Stimulated activated CD8-positive, alpha-beta memory T cell treated with anti-CD3 and anti-CD28 coated beads, Interleukin-12 subunit alpha, Interleukin-12 subunit beta, amount 100 ng/mL, for 1 hour (primary cell): Measurements from ENCODE around the gene DUT.

Experiments
- DNase-seq: peaks from one replicate; pipeline ENCODE4 v3.0.0-alpha.2; 2020; ENCODE audit warnings: low read depth

The DUT gene

DNA sequence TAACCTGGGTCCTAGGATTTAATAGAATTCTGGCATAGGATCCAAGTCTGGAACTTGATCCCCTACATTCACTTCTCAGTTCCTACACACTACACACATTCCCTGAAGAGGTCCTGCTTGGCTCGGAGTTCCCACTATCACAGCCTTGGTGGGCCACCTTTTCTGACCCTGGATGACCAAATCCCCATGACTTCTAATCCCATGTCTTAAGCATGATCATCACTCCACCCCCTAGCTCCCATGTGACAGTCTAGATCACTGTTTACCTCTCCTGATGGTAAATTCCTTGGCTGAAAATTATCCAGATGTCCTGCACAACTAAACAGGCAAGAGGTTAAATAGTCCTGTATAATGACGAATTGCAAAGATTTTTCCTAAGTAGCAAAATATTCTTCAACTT lies 40.3 kb downstream of the DUT start:
- no peak for DNase-seq

- no peak for DNase-seq
Observed at GRCh38 chr15:48371961-48372360, 40.7 kb downstream of the DUT start.

DNA sequence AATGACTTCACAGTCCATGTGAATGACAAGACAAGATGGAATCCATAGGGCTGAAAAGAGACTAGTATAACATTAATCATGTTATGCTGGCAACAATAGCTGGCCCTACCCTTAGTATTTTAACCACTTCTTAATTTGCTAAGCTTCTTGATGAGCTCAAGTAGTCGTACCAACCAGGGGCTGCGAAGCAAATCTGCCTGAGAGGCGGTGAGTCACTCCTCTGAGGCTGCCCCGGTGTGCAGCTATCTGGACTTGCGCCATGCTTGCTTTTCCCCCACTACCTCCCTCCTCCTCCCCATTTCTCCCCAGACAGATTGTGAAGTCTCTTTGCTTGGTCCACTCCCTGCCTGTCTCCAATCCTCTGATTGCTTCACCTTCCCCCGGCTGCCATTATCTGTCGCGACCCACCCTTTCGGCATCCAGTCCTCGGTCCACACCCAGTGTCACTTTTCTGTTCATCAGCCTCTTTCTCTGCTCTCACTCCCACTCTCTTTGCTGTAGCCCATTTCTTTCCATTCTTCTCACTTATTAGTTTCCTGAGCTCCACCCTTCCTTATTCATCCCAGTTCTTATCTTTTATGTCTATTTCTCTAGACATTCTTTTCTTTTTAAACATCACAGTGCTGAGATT lies 42.7 kb downstream of the DUT start:
- DNase-seq: no peak

GRCh38 chr15:48374472-48374871 lies 43.2 kb downstream of the DUT start:
- DNase-seq: no peak

- no peak for DNase-seq
Observed at GRCh38 chr15:48375767-48376166, 44.5 kb downstream of the DUT start.

- no peak for DNase-seq
Observed at GRCh38 chr15:48380198-48380597, 49.0 kb downstream of the DUT start.

DNA sequence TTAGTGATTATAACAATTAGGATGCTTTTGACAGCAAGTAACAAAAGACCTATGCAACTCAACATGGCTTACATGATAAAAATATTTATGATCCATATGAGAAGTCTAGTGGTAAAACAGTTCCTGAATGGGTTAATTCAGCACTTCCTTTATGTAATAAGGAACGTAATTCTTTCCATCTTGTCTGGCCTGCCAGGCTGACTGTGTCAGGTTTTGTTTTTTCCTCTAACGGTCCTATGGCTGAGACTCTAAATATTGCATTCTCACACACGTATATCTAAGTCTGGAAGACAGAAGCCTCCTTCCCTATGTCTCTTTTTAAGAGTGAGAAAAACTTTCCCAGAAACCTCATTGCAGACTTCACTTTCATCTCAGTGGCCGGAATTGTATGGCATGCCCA lies 50.6 kb downstream of the DUT start:
- no peak for DNase-seq

- DNase-seq: no peak
Observed at GRCh38 chr15:48383031-48383430, 51.8 kb downstream of the DUT start.

DNA sequence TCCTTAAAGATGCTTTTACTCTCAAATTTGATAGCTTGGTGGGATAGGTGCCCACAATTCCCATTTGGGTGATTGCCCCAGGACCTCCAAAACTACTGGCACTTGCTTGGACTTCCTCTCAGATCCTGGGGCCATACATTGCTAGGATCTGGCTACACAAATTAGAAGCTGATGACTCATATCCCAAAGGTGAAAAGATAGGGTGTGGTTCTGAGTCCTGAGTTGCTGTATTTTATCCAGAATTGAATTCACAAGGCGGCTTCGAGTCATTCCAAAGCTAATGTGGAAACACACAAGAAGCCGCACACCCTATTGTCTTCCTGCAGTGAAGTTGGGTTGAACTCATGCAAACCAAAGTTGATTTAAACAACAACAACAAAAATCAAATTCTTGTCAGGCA lies 53.4 kb downstream of the DUT start:
- DNase-seq: no peak

GRCh38 chr15:48385031-48385830 lies 54.0 kb downstream of the DUT start:
- no peak for DNase-seq

GRCh38 chr15:48388016-48388851 lies 57.0 kb downstream of the DUT start:
- no peak for DNase-seq

DNA sequence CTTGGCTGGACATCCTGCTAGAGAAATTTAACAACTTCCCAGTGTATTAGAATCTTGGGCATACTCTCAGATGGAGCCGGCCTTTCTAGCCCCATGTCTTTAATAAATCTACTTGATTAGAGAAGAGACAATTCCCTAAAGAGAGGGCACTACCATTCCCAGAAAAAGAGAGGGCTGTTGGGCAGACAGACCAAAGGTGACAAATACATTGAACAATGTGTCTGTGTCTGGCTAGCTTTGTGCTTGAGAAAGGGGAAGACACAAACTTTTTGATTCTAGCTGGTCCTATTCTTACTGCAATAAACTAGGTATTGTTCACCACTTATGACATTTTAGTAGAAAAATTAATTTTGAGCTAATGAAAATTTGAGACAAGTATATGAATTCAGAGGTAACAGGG lies 57.7 kb downstream of the DUT start:
- DNase-seq: no peak

- no peak for DNase-seq
Observed at GRCh38 chr15:48389691-48390143, 58.5 kb downstream of the DUT start.

GRCh38 chr15:48391950-48392349 lies 60.7 kb downstream of the DUT start:
- no peak for DNase-seq

- no peak for DNase-seq
Observed at GRCh38 chr15:48392356-48392755, 61.1 kb downstream of the DUT start.
